ENCODE measurements around the gene ST6GALNAC2.

The ST6GALNAC2 gene

GRCh38 chr17:76550712-76551615 is 34.7 kb downstream of the ST6GALNAC2 start:
- no peak for DNase-seq

GRCh38 chr17:76549539-76549938 is 36.1 kb downstream of the ST6GALNAC2 start:
- DNase-seq: no peak

GRCh38 chr17:76549215-76549518 is 36.5 kb downstream of the ST6GALNAC2 start:
- DNase-seq: no peak

GRCh38 chr17:76548378-76549214 is 37.1 kb downstream of the ST6GALNAC2 start:
- DNase-seq: no peak

GRCh38 chr17:76547642-76548202 is 37.9 kb downstream of the ST6GALNAC2 start:
- no peak for DNase-seq

- peak; percentile 48 to 58 for DNase-seq
These were observed 38.4 kb downstream of the ST6GALNAC2 start for GRCh38 chr17:76547183-76547641.

- DNase-seq: no peak
These were observed 39.0 kb downstream of the ST6GALNAC2 start for GRCh38 chr17:76546556-76547182.

- no peak for DNase-seq
These were observed 39.6 kb downstream of the ST6GALNAC2 start for GRCh38 chr17:76545918-76546555.

GRCh38 chr17:76544546-76545365 is 40.9 kb downstream of the ST6GALNAC2 start:
- DNase-seq: no peak

- no peak for DNase-seq
These were observed 41.7 kb downstream of the ST6GALNAC2 start for GRCh38 chr17:76543826-76544545.

GRCh38 chr17:76543482-76543825 is 42.2 kb downstream of the ST6GALNAC2 start:
- no peak for DNase-seq

GRCh38 chr17:76542984-76543383 is 42.7 kb downstream of the ST6GALNAC2 start:
- no peak for DNase-seq

GRCh38 chr17:76542566-76542971 is 43.1 kb downstream of the ST6GALNAC2 start:
- DNase-seq: no peak

- no peak for DNase-seq
These were observed 43.8 kb downstream of the ST6GALNAC2 start for GRCh38 chr17:76541739-76542454.

GRCh38 chr17:76540381-76541300 is 45.0 kb downstream of the ST6GALNAC2 start:
- peak; percentile 29 to 43 for DNase-seq

- no peak for DNase-seq
These were observed 45.9 kb downstream of the ST6GALNAC2 start, which contains the start of gene PRCD for GRCh38 chr17:76539631-76540271. PRCD (plus strand) TSS chr17:76540044; CDS start chr17:76540142, 98 bp downstream.

GRCh38 chr17:76538941-76539570 is 46.6 kb downstream of the ST6GALNAC2 start:
- no peak for DNase-seq

Data from activated CD4-positive, alpha-beta T cell treated with anti-CD3 and anti-CD28 coated beads, Interleukin-2, amount 50 U/mL, for 48 hours (primary cell).